GM18951 (cell line): ENCODE measurements around the gene RGS13.

Experiments used
- POLR2A ChIP-seq: IDR thresholded peaks from 4 replicates; pipeline ENCODE4 v1.6.1; 2011; ENCODE audit warnings: mild to moderate bottlenecking; ENCODE audit not compliant: insufficient read length, insufficient read depth; ENCODE audit errors: extremely low read depth
- in situ Hi-C: fragments of 300-500 bp; cut with MboI; formaldehyde crosslinking; loops from one replicate; pipeline ENCODE4 v1.12.0; 2022; ENCODE audit warnings: low sequenced_read_pairs, mixed read lengths, inconsistent platforms; ENCODE audit not compliant: unreplicated experiment

The RGS13 gene, protein sequence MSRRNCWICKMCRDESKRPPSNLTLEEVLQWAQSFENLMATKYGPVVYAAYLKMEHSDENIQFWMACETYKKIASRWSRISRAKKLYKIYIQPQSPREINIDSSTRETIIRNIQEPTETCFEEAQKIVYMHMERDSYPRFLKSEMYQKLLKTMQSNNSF

GRCh38 chr1:192635939-192636338 lies at the start of gene RGS13:
Gene RGS13, plus strand, starts transcription at chr1:192636147. Its CDS starts 8,188 bp downstream, at chr1:192644335.
- no peak for TF ChIP-seq POLR2A
- in situ Hi-C loops: no loop called here

GRCh38 chr1:192587386-192588266 lies 48.3 kb upstream of the RGS13 start:
- in situ Hi-C loops: loop anchor here (10.0 kb wide), 1 partner anchor 113 kb away; no protein-coding TSS in a partner anchor

DNA sequence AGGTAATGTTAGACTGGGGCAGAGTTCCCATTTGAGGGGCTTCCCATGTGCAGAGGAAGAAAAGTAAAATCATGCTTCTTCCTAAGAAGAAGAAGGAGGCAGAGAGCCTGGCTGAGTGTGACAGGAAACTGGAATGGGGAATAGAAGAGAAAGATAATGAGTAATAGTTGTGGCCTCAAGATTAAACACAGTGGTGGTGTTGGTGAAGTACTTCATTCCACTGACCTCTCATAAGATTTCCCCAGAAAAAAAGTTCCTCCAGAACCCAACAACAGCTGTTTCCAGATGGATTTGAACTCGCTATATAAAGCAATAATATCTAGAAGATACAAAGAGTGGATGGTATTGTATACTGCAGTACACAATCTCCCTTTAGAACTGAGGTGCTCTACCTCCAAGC lies 47.4 kb upstream of the RGS13 start:
- TF ChIP-seq POLR2A: no peak
- in situ Hi-C loops: loop anchor here (10.0 kb wide), 1 partner anchor 114 kb away; no protein-coding TSS in a partner anchor

More at GRCh38 chr1:192587386-192588266, 48.3 kb upstream of the RGS13 start:
- TF ChIP-seq POLR2A: no peak

DNA sequence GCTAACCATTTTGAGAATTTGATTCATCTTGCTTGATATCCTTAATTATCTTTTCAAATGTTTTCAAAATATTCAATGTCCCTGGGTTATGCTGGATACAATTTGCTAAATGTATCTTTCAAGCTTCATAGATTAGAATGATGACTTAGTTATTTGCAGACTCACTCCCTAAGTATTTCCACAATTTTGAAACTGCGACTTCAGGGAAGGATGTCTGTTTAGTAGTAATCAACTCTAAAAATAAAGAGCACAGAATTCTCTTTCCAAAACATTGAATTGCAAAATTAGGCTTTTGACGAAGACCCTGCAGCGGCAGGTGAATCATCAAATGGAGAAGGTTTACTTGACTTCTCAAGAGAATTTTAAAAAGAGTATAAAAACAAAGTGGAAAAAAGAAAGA lies 46.1 kb upstream of the RGS13 start:
- in situ Hi-C loops: loop anchor here (10.0 kb wide), 1 partner anchor 115 kb away; no protein-coding TSS in a partner anchor

GRCh38 chr1:192592517-192592916 lies 43.4 kb upstream of the RGS13 start:
- no peak for TF ChIP-seq POLR2A
- in situ Hi-C loops: no loop called here

More for the DNA sequence above, 46.1 kb upstream of the RGS13 start:
- TF ChIP-seq POLR2A: no peak

GRCh38 chr1:192592981-192593708 lies 42.8 kb upstream of the RGS13 start:
- in situ Hi-C loops: no loop called here
- TF ChIP-seq POLR2A: no peak

DNA sequence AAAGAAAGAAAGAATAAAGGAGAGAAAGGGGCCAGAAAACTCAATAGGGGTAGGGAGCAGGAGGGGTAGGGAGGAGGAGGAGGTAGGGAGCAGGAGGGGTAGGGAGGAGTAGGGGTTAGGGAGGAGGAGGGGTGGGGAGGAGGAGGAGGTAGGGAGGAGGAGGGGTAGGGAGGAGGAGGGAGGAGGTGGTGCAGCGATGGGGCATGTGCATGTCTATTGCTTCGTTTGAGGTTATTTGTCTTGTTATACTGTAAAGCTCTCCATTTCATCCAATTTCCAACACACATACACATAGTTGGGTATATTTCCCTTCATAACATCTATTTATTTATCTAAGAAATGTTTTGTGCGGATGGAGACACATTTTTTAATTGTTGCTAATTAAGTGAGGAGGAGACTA lies 40.6 kb upstream of the RGS13 start:
- in situ Hi-C loops: no loop called here
- TF ChIP-seq POLR2A: no peak

- TF ChIP-seq POLR2A: no peak
- in situ Hi-C loops: no loop called here
Measured at GRCh38 chr1:192598589-192598988, 37.4 kb upstream of the RGS13 start.

GRCh38 chr1:192600275-192600674 lies 35.7 kb upstream of the RGS13 start:
- in situ Hi-C loops: no loop called here

DNA sequence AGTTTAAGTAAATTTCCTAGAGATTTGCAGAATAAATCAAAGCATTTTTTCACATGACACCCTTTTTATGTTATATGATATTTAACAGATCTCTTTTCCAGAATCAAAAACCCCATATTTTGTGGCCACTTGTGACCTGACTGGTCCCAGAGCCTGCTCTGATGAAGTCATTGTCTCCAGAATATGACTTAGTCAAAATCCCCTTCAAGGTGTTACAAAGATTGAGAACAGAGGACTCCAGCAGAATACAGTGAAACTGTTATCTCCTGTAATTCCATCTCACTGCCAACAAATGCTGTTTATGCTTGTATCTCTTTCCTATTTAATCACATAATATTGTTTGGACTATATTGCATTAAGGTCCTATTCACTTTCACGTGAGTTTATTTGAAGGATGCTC lies 34.8 kb upstream of the RGS13 start:
- in situ Hi-C loops: no loop called here
- no peak for TF ChIP-seq POLR2A

More at GRCh38 chr1:192600275-192600674, 35.7 kb upstream of the RGS13 start:
- no peak for TF ChIP-seq POLR2A

GRCh38 chr1:192601567-192601966 lies 34.4 kb upstream of the RGS13 start:
- no peak for TF ChIP-seq POLR2A
- in situ Hi-C loops: no loop called here

DNA sequence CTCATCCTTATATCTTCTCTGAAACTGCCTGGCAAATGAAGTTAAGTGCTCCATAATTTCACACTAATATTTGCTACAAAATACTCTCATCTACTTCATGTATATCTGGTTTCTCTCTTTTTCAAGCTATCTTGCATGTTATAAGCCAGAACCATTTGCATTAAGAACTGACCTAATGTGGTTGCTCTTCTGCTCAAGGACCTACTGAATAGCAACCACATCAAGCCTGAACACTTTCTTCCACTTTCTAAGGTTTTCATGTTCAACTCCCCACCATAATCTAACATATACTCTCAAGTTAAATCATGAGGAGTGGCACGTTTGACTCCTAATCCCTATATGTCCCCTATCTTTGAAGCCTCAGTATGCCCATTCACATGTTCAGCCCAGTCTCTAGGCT lies 33.2 kb upstream of the RGS13 start:
- TF ChIP-seq POLR2A: no peak
- in situ Hi-C loops: no loop called here

DNA sequence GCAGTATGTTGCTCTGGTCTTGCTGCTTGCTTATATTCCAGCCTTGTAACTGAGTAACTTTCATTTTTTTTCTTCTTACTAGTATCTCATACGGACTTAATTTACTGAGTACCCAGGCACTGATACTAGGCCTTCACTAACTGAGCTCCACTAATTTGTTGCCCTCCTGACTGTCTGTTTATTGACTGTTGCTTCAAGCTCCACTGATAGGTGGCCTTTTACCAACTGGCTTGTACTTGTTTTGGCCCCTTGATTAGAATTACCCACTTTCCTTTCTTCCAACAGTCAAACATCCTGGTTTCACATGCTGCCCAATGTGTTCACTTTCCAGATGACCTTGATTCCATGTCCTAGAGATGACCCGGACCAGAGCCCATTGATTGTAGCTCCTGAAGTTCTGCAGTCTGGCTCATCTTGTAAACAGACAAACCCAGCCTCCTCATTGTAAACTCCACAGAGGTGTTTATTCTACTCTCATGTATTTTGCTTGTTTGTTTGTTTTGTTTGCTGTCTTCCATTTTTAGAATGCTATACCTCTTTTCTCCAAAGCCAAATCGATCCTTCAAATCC lies 32.6 kb upstream of the RGS13 start:
- TF ChIP-seq POLR2A: no peak
- in situ Hi-C loops: no loop called here
